Prostate gland (tissue), 2 donors: ENCODE results near the gene KDM4B. TPM values are rescaled to one million over a fixed set of nuclear protein-coding genes. Genes with fewer than 3 reads are reported as not detected.

Source experiments
- DNase-seq: peaks from one replicate; pipeline ENCODE4 v3.0.0-alpha.2; 2019; ENCODE audit warnings: low spot score
- H3K27ac ChIP-seq, 2 donors: fragments of 200-600 bp; sonication (generic); 2 replicates each; pipeline ENCODE4 v1.5.1; 2017 to 2019
- H3K27me3 ChIP-seq: fragments of 200-600 bp; sonication (generic); replicated peaks from 2 replicates; pipeline ENCODE4 v1.5.1; 2019; ENCODE audit not compliant: insufficient read depth
- H3K36me3 ChIP-seq, 2 donors: fragments of 200-600 bp; sonication (generic); 1 replicate in 1 of 2; 2 replicates in 1 of 2; pipeline versions ENCODE4 v1.5.1 to v1.8.1; 2017 to 2019
- H3K4me1 ChIP-seq: fragments of 200-600 bp; sonication (generic); replicated peaks from 2 replicates; pipeline ENCODE4 v1.5.1; 2019
- H3K4me3 ChIP-seq, 2 donors: fragments of 200-600 bp; sonication (generic); 2 replicates each; pipeline ENCODE4 v1.5.1; 2017 to 2019
- H3K9me3 ChIP-seq: fragments of 200-600 bp; sonication (generic); 2 replicates; pipeline ENCODE4 v1.5.1; 2017
- CTCF ChIP-seq, 4 experiments: fragments of 200-600 bp in 2 of 4; fragments of 450-650 bp in 2 of 4; sonication (generic) in 2 of 4; IDR thresholded peaks; 1 replicate in 3 of 4; 2 replicates in 1 of 4; pipeline ENCODE4 v1.5.1; 2016 to 2019; ENCODE audit warnings: antibody characterized with exemption in 4 of 4, mild to moderate bottlenecking in 2 of 4, moderate library complexity in 2 of 4
- POLR2A ChIP-seq: fragments of 450-650 bp; IDR thresholded peaks from one replicate; pipeline ENCODE4 v1.6.1; 2016; ENCODE audit warnings: antibody characterized with exemption, mild to moderate bottlenecking
- POLR2AphosphoS5 ChIP-seq: sonication (generic); formaldehyde crosslinking; IDR thresholded peaks from one replicate; pipeline ENCODE4 v1.6.1; 2017; ENCODE audit warnings: antibody characterized with exemption
- WGBS: methylation state at CpG from one replicate; pipeline ENCODE4 v1.1.5; 2018; 5-methylcytosine and 5-hydroxymethylcytosine counted together
- intact Hi-C: fragments of 100-400 bp; cut with DNase I; formaldehyde crosslinking; loops from one replicate; pipeline ENCODE4 v1.14.2; 2022
- total RNA-seq, 2 donors: library from RNA; depleted of rRNA; stranded (reverse); fragments of >200 nt; gene quantifications; one replicate each; pipeline ENCODE4 v1.1.0, GENCODE V29; 2016

Gene KDM4B
- total RNA-seq, 2 donors from 2014 or later: 74.6 to 136 TPM

- TF ChIP-seq POLR2A (no peak), POLR2AphosphoS5 (no peak), CTCF (IDR thresholded peaks at IDR 0.05) (no peak)
Measured at GRCh38 chr19:5094768-5095567, 126.1 kb downstream of the KDM4B start.

DNA sequence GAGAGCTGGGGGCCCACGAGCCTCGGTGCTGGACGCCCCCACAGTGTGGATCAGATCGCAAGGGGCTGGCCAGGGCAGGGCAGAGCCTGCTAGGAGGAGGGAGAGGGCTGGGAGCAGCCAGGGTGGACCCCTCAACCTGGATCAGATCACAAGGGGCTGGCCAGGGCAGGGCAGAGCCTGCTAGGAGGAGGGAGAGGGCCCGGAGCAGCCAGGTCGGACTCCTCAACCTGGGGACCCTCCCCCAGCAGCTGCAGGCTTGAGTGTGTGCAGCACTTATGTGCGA, 126.6 kb downstream of the KDM4B start:
- WGBS: 83% methylated on average over 7 of the region's 7 CpGs

More at GRCh38 chr19:5094768-5095567, 126.1 kb downstream of the KDM4B start:
- no peaks in the 10 kb centered on the region for H3K27me3 ChIP-seq
- 87% methylated on average over 31 of the region's 31 CpGs for WGBS
- H3K36me3 ChIP-seq: no peaks in the 10 kb centered on the region
- H3K4me1 ChIP-seq: peaks cover 13% of the 10 kb centered on the region
- H3K27ac ChIP-seq: no peak overlapping the region
- H3K4me3 ChIP-seq: no peak overlapping the region
- no peak for DNase-seq
- H3K9me3 ChIP-seq: no peaks in the 10 kb centered on the region
- intact Hi-C loops: no loop called here

DNA sequence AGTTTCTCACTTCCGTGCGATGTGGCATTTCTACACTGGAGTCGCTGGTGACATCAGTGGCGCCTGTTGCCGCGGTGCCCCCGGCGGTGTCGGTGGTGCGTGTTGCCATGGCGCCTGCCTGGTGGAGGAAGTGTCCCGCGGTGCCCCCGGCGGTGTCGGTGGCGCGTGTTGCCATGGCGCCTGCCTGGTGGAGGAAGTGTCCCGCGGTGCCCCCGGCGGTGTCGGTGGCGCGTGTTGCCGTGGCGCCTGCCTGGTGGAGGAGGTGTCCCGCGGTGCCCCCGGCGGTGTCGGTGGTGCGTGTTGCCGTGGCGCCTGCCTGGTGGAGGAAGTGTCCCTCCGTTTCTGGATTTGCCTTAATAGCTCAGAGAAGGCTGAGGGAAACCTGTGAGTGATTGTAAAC, 127.6 kb downstream of the KDM4B start:
- Histone ChIP-seq H3K4me1 (peaks cover 2% of the 10 kb centered on the region), H3K27me3 (no peaks in the 10 kb centered on the region), H3K9me3 (no peaks in the 10 kb centered on the region), H3K36me3 (no peaks in the 10 kb centered on the region), H3K27ac (no peak overlapping the region), H3K4me3 (no peak overlapping the region)
- no peak for DNase-seq
- 97% methylated on average over 37 of the region's 37 CpGs for WGBS
- TF ChIP-seq POLR2AphosphoS5 (no peak), CTCF (IDR thresholded peaks at IDR 0.05) (no peak), POLR2A (no peak)
- intact Hi-C loops: no loop called here

More for the DNA sequence above, 126.6 kb downstream of the KDM4B start:
- intact Hi-C loops: no loop called here
- Histone ChIP-seq H3K27ac (no peak overlapping the region), H3K4me1 (peaks cover 11% of the 10 kb centered on the region), H3K27me3 (no peaks in the 10 kb centered on the region), H3K4me3 (no peak overlapping the region), H3K9me3 (no peaks in the 10 kb centered on the region), H3K36me3 (no peaks in the 10 kb centered on the region)
- TF ChIP-seq POLR2A (no peak), POLR2AphosphoS5 (no peak), CTCF (IDR thresholded peaks at IDR 0.05) (no peak)
- DNase-seq: no peak

DNA sequence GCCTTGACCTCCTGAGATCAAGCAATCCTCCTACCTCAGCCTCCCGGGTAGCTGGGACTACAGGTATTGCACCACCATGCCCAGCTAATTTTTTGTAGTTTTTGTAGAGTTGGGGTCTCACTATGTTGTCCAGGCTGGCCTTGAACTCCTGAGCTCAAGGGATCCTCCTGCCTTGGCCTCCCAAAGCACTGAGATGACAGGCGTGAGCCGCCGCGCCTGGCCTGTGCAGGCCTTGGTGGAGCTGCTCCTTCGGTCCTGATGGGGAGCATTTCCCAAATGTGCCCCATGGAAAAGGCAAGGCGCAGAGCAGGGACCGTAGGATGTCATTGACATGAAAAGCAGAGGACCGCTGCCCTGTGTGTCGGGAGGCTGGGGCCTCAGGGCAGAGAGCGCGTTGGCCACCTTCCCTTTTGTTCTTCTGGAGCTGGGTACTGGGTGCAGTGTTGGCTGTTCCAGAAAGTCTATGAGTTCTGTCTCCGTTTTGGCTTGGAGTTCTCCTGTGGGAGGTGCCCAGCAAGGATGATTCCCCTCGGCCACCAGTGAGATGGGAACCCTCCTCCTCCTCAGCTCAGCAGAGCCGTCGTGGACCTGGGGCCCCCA, 128.5 kb downstream of the KDM4B start:
- 89% methylated on average over 16 of the region's 16 CpGs for WGBS
- intact Hi-C loops: no loop called here
- DNase-seq: no peak
- H3K36me3 ChIP-seq: no peaks in the 10 kb centered on the region
- H3K27ac ChIP-seq: no peak overlapping the region
- no peaks in the 10 kb centered on the region for H3K4me1 ChIP-seq
- H3K4me3 ChIP-seq: no peak overlapping the region
- no peaks in the 10 kb centered on the region for H3K27me3 ChIP-seq
- TF ChIP-seq CTCF (IDR thresholded peaks at IDR 0.05) (no peak), POLR2A (no peak), POLR2AphosphoS5 (no peak)
- no peaks in the 10 kb centered on the region for H3K9me3 ChIP-seq
